ENCODE results near the gene KIAA1328.

KIAA1328 gene

DNA sequence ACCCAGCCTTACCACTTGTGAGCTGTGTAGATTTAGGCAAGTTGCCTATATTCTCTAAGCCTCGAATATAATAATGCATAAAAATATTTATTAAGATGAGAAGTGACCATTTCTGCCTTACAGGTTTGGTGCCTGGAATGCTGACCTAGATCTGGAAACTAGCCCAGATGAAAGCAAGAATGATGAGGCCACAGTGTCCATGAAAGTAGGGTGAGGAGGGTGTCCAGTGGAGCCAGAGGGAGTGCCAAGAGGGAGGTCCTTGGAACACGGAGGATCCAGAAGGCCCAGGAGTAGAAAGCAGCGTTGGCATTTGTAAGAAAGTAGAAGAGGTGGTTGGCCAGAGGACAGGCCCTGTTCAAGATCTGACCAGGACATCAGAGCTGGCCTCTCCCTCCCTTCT is 402.3 kb downstream of the KIAA1328 start:
- DNase-seq: no peak

GRCh38 chr18:37235583-37235982 is 406.7 kb downstream of the KIAA1328 start:
- no peak for DNase-seq

DNA sequence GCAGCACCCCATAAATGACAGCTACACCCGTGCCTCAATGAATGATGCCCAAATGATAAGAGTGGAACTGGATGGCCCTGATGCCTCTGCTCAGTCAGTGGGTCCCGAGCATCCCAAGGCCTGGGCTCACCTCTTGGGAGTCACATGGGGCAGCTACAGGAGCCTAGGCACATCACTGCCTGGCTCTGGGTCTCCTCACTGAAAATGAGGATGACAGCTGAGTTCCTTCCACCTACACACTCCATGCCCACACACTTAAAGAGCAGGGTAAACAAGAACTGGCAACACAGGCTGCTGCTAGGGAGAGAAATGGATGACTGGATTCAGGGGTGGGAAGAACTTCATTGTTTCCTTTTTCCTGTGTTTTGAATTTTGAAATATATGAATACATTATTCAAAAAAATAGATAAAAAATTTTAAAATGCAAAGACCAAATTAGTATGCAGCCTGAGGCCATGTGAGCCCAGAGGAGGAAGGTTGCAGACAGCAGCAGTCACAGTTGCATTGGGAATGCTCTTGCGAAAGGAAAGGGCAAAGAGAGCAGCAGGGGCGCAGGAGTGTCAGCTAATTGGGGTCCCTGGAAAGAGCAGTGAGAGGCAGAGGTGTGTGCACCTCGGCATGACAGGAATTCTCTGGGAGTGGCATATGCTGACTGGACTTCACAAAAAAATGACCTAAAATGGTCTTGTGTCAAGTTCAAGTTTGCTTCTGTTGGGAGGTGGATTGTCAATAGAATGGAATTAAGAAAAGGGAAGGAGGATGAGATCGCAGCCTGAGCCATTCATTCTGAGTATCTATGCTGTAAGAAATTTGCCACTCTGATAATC is 409.6 kb downstream of the KIAA1328 start:
- no peak for DNase-seq

DNA sequence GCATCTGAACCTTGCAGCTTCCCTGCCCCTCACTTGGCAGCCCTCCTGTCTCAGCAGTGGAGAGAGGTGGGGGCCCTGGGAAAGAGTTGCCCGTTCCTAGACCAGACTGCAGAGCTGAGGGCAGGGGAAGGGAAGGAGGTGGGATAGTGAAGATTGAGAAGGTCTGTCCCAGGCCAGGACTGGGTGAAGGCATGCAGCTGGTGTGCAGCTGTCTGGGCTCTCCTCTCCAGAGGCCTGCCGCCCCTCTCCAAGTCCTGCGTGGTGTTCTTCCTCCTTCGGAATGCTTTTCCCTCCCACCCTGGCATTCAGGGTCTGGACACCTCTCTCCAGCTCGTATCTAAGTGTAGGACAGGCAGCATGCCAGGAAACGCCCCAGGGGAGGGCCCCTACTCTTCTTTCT is 413.2 kb downstream of the KIAA1328 start:
- DNase-seq: no peak

- DNase-seq: no peak
These were observed 414.1 kb downstream of the KIAA1328 start for GRCh38 chr18:37242826-37243560.

DNA sequence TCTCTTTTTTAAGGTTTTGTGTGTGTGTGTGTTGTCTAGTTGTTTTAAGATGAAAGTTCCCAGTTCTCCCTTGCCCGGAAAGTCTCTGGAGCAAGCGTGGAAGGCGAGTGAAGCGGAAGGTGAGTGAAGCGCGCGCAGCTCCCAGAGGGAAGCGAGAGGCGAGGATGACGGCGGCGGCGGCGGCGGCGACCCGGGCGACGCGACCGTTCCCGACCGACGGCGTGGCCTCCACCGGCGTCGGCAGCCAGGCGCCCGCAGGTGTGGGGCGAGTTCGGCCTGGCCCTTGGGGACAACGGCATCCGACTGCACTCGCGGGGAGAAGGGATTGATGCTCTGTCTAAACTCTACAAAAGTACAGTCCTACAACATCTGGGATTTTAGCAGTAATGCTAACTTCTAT is 414.8 kb downstream of the KIAA1328 start:
- no peak for DNase-seq

GRCh38 chr18:37244618-37245017 is 415.7 kb downstream of the KIAA1328 start:
- no peak for DNase-seq

GRCh38 chr18:37246779-37247340 is 417.9 kb downstream of the KIAA1328 start:
- no peak for DNase-seq

DNA sequence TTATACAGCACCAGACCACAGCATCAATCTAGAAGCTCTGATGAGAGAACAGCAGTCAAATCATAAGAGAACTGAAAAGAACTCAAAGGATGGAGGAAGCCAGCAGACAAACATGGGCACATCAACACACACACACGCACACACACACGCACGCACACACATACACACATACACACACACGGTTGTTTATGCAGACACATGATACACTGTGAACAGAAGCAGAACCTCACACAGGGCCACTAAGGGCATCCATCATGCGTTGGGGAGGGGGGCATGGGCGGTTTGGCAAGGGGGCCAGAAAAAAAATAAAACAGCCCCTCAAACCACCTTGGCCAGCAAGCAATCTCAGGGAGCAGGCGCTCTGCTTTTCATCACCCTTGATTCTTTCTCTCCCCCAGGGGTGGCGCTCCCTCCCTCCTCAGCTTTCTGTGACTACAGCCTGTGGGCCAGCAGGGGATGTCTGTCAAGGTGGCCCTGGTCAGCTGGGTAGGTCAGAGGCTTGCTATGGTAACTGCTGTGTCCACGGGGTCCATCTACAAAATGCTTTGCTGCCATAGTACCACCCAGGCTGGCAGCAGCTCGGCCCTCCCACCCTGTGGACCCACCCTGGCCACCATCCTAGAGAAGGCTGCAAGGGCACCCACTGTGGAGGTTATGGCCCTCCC is 418.7 kb downstream of the KIAA1328 start:
- no peak for DNase-seq

GRCh38 chr18:37248281-37248680 is 419.4 kb downstream of the KIAA1328 start:
- DNase-seq: no peak

DNA sequence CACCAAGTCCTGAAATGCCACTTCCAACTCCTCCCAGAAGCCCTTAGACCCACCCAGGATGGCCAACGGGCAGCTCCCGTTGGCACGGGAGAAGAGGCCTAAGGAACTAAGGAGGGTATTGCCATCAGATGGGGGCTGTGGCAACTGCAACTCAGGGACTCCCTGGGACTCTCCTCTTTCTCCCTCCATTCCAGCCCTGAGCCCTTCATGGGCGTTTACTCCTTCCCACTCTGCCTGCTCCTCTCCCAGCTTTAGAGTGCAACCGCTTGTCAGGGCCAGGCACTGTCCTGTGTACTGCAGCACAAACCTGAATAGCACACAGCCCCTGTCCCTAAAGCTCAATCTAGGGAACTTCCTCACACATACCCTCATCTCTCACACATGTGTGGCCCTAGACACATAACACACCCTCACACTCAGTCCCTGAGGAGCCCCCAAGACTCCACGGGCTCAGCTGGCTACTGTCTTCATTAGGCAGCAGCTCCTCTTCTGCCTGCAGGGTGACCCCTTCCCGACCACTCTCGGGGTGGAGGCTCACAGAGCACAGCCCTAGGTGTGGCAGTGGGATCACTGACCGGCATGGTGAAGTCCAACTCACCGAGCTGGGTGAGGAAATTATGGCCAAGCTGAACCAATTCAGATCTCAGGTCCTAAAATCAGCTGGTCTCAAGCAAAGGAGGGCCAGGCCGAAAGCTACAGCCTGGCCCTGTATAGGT is 420.4 kb downstream of the KIAA1328 start:
- no peak for DNase-seq

DNA sequence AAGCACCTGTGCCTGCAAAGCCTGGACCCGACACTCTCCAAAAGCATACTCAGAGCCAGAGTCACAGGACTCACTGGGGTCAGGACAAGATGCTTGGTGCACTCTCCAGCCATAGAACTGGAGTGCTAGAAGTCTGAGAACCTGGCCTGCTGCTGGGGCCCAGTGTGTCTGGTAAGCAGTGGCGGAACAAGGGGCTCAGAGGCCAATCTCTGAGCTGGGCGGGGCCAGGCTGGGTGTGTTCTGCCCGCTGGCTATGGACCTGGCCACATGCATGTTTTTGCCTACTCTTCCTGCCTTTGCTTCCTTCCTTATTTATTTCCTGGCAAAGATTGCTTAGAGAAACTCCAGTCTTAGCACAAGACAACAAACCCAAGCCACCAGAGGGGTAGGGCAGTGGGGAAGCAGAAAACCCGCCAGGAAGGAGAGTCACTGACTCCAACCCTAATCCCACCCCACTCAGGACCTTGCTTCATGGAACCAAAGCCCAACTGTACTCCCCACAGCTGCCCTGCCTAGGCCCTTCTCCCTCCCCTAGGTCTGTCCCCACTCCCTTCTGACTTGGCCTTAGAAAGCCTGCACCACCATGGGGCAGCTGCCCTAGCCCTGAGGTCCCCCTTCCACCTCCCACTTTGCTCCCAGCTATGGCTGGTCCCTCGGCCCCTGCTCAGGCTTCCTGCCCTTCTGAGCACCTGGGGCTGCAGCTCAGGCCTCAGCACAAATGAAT is 421.1 kb downstream of the KIAA1328 start:
- no peak for DNase-seq

- no peak for DNase-seq
These were observed 422.8 kb downstream of the KIAA1328 start for GRCh38 chr18:37251679-37252078.

GRCh38 chr18:37252342-37252741 is 423.4 kb downstream of the KIAA1328 start:
- no peak for DNase-seq

DNA sequence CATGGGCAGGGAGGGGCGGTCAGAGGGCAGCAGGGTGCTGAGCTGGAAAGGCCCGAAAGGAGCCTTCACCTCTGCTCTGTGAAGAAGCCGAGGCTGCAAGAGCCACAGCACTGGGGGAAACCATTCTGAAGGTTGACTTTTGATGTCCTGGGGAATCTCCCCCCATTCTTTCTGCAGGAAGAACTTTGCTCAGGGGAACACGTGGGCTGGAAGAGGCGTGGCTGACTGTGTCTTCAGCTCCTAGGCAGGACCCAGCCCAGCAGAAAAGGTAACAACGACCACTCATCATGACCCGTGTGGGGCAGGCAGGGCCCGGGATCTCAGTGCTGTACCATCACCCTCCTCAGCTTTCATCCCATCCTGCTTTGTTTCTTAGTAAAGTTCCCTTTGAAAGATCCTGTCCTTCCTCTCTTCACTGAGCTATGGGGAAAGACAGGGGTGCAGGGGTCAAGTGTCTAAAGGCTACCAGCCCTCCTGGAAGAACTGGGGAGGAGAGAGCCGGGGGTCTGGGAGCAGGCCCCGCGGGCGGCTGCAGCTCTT is 424.0 kb downstream of the KIAA1328 start:
- no peak for DNase-seq

DNA sequence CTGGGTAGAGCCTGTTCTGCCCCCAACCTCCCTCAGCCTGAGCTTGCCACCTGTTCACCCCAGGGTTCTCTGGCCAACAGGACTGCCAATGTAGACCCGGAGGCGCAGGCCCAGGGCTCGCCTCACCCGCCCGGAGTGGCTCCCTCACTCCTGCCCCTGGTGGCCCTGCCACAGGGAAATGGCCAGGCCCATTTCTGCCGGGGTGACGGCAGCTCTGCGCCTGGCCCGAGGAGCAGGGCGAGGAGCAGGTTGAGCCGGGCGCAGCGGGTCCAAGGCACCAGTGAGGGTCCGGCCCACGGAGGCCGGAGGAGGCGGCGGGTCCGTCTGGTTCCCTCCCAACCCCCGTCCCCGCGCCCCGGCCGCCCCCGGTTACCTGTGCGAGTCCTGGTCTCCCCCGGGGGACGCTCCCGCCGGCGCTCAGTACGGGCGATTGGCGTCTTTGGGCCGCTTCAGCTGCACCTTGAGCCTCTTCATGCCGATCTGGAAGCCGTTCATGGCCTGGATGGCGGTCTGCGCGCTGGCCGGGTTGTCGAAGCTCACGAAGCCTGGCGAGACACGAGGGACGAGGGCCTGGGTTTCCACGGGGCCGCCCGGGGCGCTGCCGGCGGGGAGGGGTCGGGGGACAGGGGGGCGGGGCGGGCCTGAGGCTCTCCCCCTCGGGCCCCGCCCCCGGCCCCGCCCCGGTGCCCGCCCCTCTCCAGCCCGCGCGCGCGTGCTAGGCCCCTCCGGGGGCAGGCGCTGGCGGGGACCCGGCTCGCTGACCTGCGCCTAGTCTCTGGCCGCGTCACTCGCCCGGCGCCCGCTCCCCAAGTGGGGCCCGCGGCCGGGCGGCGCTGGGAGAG is 424.7 kb downstream of the KIAA1328 start:
- DNase-seq: no peak

DNA sequence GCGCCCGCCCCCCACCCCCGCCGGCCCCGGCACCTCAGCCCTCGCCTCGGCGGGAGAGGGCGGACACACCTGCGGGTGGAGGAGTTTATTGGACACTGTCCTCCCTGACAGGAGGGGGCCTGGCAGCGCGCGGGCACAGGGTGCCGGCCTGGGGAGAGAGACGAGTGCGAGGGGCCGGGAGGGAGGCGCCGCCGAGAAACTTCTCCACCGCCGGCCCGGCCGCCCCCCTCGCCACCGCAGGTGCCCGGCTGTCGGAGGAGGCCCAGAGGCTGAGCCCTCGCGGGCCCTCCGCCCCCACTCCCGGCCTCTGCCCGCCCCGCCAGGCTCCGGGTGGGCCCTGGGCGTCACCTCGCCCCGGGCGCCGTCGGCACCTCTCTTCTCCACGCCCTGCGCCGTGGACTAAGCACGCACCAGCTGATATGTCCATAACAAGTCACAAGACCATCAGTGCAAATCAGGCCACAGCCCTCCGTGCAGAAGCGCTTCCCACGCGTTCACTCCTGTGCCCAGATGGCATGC is 425.4 kb downstream of the KIAA1328 start:
- no peak for DNase-seq

- DNase-seq: no peak
These were observed 426.0 kb downstream of the KIAA1328 start for GRCh38 chr18:37254973-37255372.

DNA sequence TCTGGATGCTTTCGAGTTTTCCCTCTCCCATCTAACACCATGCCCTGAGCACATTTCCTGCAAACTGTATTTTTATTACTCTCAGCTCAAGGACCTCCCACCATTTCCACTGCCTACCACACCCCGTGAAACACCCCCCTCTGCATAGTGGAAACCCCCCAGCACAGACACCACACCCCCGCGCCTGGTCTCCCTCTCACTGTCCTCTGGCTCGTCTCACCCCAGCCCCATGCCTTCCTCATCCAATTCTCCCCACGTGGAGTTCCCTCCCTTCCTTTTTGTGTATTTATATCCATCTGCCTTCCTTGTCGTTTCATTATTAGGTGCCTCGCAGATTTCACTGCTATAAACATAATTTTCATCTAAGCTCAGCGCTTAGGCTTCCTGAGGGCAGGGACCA is 429.2 kb downstream of the KIAA1328 start:
- DNase-seq: no peak

- no peak for DNase-seq
These were observed 429.9 kb downstream of the KIAA1328 start for GRCh38 chr18:37258819-37259218.

GRCh38 chr18:37259711-37260110 is 430.8 kb downstream of the KIAA1328 start:
- DNase-seq: no peak

Data from suppressor macrophage treated with lipopolysaccharide for 4 hours (primary cell).